ENCODE data around the gene SV2C. TPM values are rescaled to one million over a fixed set of nuclear protein-coding genes. Genes with fewer than 3 reads are reported as not detected.

Gene SV2C
- total and polyA plus RNA-seq, 7 donors, result 0.31 to 0.71 (median 0.55) TPM; not detected in 2

DNA sequence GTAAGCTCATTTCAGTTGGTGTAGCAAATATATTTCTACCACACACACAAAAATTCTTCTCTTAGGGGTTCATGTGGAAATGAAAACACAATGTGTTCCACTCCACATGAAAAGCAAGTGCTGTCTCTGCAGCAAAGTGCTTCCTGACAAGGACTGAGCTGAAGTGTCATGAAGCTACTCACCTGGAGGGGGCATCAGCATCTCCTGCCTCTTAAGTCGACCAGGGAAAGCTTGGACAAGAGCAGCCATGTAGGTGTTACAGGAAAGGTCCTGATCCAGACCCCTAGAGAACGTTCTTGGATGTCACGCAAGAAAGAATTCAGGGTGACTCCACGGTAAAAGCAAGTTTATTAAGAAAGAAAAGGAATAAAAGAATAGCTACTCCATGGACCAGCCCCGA lies 62.8 kb downstream of the SV2C start:
- WGBS, 2 donors, result 78 to 81% methylated on average over 5 of the region's 5 CpGs
- no peaks in the 10 kb centered on the region for H3K36me3 ChIP-seq
- no peaks in the 10 kb centered on the region for H3K9me3 ChIP-seq
- no peaks in the 10 kb centered on the region for H3K27me3 ChIP-seq
- no peak overlapping the region for H3K4me3 ChIP-seq
- no peak for TF ChIP-seq POLR2AphosphoS5 (IDR thresholded peaks at IDR 0.05)
- TF ChIP-seq POLR2A (IDR thresholded peaks at IDR 0.05), result no peak
- TF ChIP-seq EP300 (IDR thresholded peaks at IDR 0.05), result no peak
- TF ChIP-seq, protein P1, sequence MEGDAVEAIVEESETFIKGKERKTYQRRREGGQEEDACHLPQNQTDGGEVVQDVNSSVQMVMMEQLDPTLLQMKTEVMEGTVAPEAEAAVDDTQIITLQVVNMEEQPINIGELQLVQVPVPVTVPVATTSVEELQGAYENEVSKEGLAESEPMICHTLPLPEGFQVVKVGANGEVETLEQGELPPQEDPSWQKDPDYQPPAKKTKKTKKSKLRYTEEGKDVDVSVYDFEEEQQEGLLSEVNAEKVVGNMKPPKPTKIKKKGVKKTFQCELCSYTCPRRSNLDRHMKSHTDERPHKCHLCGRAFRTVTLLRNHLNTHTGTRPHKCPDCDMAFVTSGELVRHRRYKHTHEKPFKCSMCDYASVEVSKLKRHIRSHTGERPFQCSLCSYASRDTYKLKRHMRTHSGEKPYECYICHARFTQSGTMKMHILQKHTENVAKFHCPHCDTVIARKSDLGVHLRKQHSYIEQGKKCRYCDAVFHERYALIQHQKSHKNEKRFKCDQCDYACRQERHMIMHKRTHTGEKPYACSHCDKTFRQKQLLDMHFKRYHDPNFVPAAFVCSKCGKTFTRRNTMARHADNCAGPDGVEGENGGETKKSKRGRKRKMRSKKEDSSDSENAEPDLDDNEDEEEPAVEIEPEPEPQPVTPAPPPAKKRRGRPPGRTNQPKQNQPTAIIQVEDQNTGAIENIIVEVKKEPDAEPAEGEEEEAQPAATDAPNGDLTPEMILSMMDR (IDR thresholded peaks at IDR 0.05), result no peak
- no peak for DNase-seq
- H3K27ac ChIP-seq, result no peak overlapping the region
- H3K4me1 ChIP-seq, result no peaks in the 10 kb centered on the region
- intact Hi-C loops (cut with DNase I), result no loop called here

DNA sequence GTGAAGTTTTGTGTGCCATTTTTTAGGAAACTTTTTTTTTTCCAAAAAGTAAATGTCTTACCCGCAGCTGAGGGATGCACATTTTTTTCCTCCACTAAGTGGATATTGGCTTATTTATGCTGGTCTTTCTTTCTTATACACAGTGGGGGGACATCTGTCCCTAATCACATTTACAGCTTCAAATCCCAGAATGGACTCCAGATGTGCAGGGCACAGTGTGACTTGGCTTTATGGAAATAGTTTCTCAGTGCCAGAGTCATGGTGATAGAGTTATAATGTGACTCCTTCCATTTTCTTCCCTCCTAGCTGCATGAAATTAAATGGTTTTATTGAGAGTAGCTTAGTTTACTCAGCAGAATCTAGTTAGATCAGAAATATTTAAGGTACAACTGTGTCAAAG lies 66.5 kb downstream of the SV2C start:
- TF ChIP-seq POLR2AphosphoS5 (IDR thresholded peaks at IDR 0.05), result no peak

DNA sequence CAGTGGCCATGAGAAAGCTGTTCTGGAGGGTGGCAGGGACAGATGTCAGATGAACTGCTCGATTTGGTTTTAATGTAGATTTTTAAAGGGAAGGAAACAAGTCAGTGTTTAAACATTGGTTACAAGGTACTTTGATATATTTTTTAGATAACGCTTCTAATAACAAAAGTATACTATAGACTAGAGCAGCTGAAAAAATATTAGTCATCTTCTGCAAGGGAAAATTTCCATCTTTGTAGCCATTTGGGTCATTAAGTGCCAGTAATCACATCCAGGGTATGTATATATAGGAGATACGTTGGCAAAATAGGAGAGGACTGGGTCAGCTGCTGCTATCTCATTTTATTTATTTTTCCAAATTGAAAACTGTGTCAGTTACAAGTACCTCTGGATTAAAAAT lies 69.0 kb downstream of the SV2C start:
- WGBS, 2 donors, result 77% methylated on average over 3 of the region's 3 CpGs
- Histone ChIP-seq H3K9me3 (no peaks in the 10 kb centered on the region), H3K27ac (no peak overlapping the region), H3K4me3 (no peak overlapping the region), H3K27me3 (no peaks in the 10 kb centered on the region), H3K36me3 (no peaks in the 10 kb centered on the region), H3K4me1 (no peaks in the 10 kb centered on the region)
- intact Hi-C loops (cut with DNase I), result no loop called here
- no peak for DNase-seq
- TF ChIP-seq POLR2A (IDR thresholded peaks at IDR 0.05) (no peak), EP300 (IDR thresholded peaks at IDR 0.05) (no peak), POLR2AphosphoS5 (IDR thresholded peaks at IDR 0.05) (no peak)
- TF ChIP-seq, protein P1 (IDR thresholded peaks at IDR 0.05), result no peak

More for the DNA sequence above, 66.5 kb downstream of the SV2C start:
- intact Hi-C loops (cut with DNase I), result no loop called here
- Histone ChIP-seq H3K4me3 (no peak overlapping the region), H3K9me3 (no peaks in the 10 kb centered on the region), H3K27me3 (no peaks in the 10 kb centered on the region), H3K36me3 (no peaks in the 10 kb centered on the region), H3K27ac (no peak overlapping the region), H3K4me1 (no peaks in the 10 kb centered on the region)
- 26 to 35% methylated on average over 1 of the region's 1 CpG for WGBS, 2 donors
- DNase-seq, result no peak

DNA sequence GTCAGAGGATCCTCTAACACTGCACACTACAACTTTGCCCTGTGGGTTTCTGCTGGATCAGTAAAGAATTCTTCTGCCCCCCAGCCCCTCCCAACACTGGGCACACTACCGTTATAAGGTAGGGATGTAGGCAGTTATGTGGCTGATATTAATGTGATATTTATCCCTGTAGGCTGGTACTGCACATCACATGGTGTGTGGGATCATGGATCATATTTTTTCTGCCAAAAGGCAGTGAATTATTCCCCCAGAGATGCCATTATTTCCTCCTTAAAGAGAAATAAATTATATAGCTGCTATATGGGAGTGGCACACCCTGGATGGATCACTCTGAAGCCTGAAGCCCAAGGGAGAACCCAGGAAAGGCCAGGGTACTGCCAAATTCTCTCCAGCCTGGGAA lies 69.5 kb downstream of the SV2C start:
- no peaks in the 10 kb centered on the region for H3K27me3 ChIP-seq
- TF ChIP-seq POLR2A (IDR thresholded peaks at IDR 0.05) (no peak), POLR2AphosphoS5 (IDR thresholded peaks at IDR 0.05) (no peak), EP300 (IDR thresholded peaks at IDR 0.05) (no peak)
- TF ChIP-seq, protein P1 (IDR thresholded peaks at IDR 0.05), result no peak
- WGBS, 2 donors, result 85 to 89% methylated on average over 1 of the region's 1 CpG
- H3K9me3 ChIP-seq, result no peaks in the 10 kb centered on the region
- no peak overlapping the region for H3K27ac ChIP-seq
- H3K4me1 ChIP-seq, result no peaks in the 10 kb centered on the region
- no peak overlapping the region for H3K4me3 ChIP-seq
- H3K36me3 ChIP-seq, result no peaks in the 10 kb centered on the region
- intact Hi-C loops (cut with DNase I), result no loop called here
- no peak for DNase-seq

DNA sequence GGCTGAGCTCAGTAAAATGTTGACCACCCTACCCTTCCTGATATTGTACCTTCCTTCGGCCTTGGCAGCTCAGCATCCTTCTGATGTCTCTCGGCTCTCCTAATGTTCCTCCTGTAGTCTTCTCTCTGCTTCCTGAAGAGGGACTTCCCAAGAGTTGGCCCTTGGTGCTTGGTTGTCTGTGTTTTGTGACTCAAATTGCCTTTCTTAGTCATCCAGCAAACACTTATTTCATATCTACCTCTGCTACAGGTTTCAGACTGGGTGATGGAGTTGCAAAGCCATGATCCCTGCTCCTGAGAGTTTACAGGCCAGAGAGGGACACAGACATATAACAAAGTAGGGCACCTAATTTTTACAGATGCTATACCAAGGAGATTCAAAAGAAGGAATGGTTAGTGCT lies 70.1 kb downstream of the SV2C start:
- no peak for DNase-seq

More for the DNA sequence above, 70.1 kb downstream of the SV2C start:
- H3K27me3 ChIP-seq, result no peaks in the 10 kb centered on the region
- H3K36me3 ChIP-seq, result no peaks in the 10 kb centered on the region
- intact Hi-C loops (cut with DNase I), result no loop called here
- no peaks in the 10 kb centered on the region for H3K4me1 ChIP-seq
- no peak overlapping the region for H3K27ac ChIP-seq
- H3K4me3 ChIP-seq, result no peak overlapping the region
- TF ChIP-seq POLR2A (IDR thresholded peaks at IDR 0.05) (no peak), EP300 (IDR thresholded peaks at IDR 0.05) (no peak), POLR2AphosphoS5 (IDR thresholded peaks at IDR 0.05) (no peak)
- TF ChIP-seq, protein P1 (IDR thresholded peaks at IDR 0.05), result no peak
- WGBS, 2 donors, result 92 to 93% methylated on average over 2 of the region's 2 CpGs
- no peaks in the 10 kb centered on the region for H3K9me3 ChIP-seq

Data from sigmoid colon (tissue), 7 donors.